HUES64 (cell line): ENCODE data around the gene LMAN2.
A peak's percentile ranks its signal among the peaks of the same experiment; 100 is the strongest.

ENCODE experiments used
- H3K27ac ChIP-seq: 2 replicates; pipeline ENCODE4 v1.7.0; 2013; ENCODE audit warnings: low read depth, low read length, inconsistent platforms
- H3K27me3 ChIP-seq: 2 replicates; pipeline ENCODE4 v1.6.1; 2013; ENCODE audit warnings: mild to moderate bottlenecking, low read length; ENCODE audit not compliant: insufficient read depth
- H3K36me3 ChIP-seq: 2 replicates; pipeline ENCODE4 v1.6.1; 2013; ENCODE audit warnings: mild to moderate bottlenecking, low read length; ENCODE audit not compliant: insufficient read depth
- H3K4me1 ChIP-seq: 2 replicates; pipeline ENCODE4 v1.6.1; 2013; ENCODE audit warnings: mild to moderate bottlenecking, low read length, moderate library complexity; ENCODE audit not compliant: insufficient read depth
- H3K4me3 ChIP-seq: 2 replicates; pipeline ENCODE4 v1.5.1; 2013; ENCODE audit warnings: mild to moderate bottlenecking, low read length, moderate library complexity
- H3K9ac ChIP-seq: 2 replicates; pipeline ENCODE4 v1.6.1; 2013; ENCODE audit warnings: mild to moderate bottlenecking, low read depth, low read length
- H3K9me3 ChIP-seq: 2 replicates; pipeline ENCODE4 v1.6.1; 2013; ENCODE audit warnings: low read depth, low read length; ENCODE audit not compliant: insufficient read depth
- WGBS: fragments of 150-250, 120-280 bp; methylation state at CpG from one replicate; pipeline ENCODE4 v1.1.7; 2013; ENCODE audit warnings: missing lambda C conversion rate; 5-methylcytosine and 5-hydroxymethylcytosine counted together

LMAN2 gene

DNA sequence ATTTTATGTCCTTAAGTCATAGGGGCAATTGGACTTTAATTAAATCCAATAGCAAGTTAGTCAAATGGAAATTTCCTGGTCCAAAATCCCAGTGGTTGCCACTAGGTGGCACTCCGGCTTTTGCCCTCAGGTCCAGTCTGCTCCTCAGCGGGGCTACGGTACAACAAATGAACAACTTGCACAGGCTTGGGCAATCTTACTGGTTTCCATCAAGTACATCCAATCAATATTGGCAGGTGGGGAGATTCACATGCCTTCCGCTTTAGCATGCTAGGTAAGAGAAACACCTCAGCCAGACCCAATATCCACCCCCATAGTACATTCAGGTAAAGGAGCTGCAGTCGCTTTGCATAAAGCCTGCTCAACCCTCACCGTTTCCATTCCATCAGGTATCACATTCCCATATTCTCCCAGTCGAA lies 33.5 kb downstream of the LMAN2 start:
- Histone ChIP-seq H3K4me1 (no peaks in the 10 kb centered on the region; the same call in 1 of the 2 replicates), H3K27ac (no peak overlapping the region), H3K9ac (no peak overlapping the region), H3K36me3 (no peaks in the 10 kb centered on the region), H3K27me3 (no peaks in the 10 kb centered on the region), H3K4me3 (no peak overlapping the region), H3K9me3 (no peaks in the 10 kb centered on the region)
- WGBS = 33% methylated on average over 7 of the region's 7 CpGs

DNA sequence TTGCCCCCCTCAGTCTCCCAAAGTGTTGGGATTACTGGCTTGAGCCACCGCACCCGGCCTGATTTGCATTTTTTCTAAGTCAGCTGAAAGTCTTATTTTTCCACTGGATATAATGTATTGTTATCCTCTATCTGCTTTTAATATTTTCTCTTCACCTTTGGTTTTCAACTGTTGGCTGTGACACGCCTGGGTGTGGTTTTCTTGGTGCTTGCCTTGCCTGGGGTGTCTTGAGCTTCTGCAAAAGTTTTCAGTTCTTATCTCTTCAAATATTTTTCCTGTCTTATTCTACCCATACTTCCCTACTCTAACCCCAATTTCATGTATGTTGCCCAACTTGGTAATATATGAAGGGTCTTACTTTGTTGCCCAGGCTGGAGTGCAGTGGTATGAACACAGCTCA lies 35.5 kb downstream of the LMAN2 start:
- no peaks in the 10 kb centered on the region for H3K36me3 ChIP-seq
- H3K9me3 ChIP-seq = no peaks in the 10 kb centered on the region
- H3K27ac ChIP-seq = no peak overlapping the region
- H3K4me1 ChIP-seq = no peaks in the 10 kb centered on the region; the same call in 1 of the 2 replicates
- peaks cover under 1% of the 10 kb centered on the region; the same call in 1 of the 2 replicates for H3K27me3 ChIP-seq
- H3K4me3 ChIP-seq = no peak overlapping the region
- 100% methylated on average over 3 of the region's 3 CpGs for WGBS
- no peak overlapping the region for H3K9ac ChIP-seq

DNA sequence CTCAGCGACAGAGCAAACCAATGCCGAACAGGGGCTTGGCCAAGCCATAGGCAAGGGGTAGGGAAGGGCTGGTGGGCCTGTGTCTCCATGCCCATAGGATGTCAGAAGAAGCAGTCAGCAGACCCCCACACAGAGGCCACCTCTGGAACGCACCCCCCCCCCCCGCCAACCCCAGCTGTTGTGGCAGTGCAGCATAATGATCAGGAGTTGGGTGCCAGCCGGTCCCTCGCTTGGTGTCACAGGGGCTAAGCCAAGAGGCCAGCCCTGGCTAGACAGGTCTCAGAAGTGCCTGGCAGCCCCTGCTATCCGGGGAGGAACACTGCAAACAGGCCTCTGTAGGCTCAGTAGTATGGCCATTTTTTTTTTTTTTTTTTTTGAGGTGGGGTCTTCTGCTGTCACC lies 36.1 kb downstream of the LMAN2 start:
- no peaks in the 10 kb centered on the region for H3K9me3 ChIP-seq
- H3K4me3 ChIP-seq = no peak overlapping the region
- WGBS = 89% methylated on average over 7 of the region's 7 CpGs
- no peaks in the 10 kb centered on the region; the same call in 1 of the 2 replicates for H3K4me1 ChIP-seq
- H3K27ac ChIP-seq = no peak overlapping the region
- no peak overlapping the region for H3K9ac ChIP-seq
- peaks cover 5% of the 10 kb centered on the region; the same call in 1 of the 2 replicates for H3K27me3 ChIP-seq
- no peaks in the 10 kb centered on the region for H3K36me3 ChIP-seq

DNA sequence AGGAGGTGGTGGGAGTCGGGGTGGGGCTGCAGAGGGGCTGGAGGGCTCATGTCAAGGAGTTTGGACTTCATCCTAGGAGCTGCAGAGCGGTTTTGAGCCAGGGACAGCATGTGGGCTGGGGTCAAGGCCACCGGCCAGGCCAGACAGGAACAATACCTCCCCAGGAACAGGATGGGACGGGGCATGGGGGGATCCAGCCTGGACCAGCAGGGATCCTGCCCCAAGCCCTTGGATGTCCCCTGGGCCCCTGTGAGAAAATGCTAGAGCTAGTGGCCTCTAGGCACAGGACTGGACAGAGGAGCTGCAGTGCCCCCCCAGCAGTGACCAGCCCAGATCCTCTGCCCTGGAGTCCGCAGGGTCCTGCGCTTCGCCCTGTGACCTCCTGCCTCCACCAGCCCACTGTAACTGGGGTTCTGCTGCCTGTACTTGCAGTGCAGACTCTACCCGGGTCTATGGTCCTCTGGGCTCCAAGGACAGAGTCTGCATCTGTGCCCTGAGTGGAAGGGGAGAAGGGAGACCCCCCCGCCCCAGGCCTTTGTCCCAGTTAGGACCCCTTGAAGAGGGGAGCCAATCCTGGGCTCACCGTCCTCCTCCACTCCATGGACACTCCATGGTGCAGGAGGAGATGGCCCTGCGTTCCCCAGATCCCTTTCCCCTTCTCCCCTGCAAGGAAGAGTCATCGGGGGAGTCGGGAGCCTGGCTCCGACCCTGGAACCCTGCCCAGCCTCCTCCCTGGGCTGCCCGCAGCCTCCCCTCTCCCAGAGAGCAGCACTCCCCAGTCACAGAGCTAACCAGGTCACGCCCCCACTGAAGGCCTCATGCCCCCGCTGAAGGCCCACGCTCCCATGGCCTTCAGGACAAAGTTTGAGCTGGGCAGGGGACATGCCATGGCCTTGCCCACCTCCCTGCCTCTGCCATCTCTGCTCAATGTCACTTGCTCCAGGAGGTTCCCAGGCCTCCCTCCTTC lies 36.8 kb downstream of the LMAN2 start:
- H3K4me1 ChIP-seq = no peaks in the 10 kb centered on the region; the same call in 1 of the 2 replicates
- H3K27me3 ChIP-seq = peaks cover 5% of the 10 kb centered on the region; the same call in 1 of the 2 replicates
- H3K9me3 ChIP-seq = no peaks in the 10 kb centered on the region
- no peak overlapping the region for H3K4me3 ChIP-seq
- H3K27ac ChIP-seq = no peak overlapping the region
- no peak overlapping the region for H3K9ac ChIP-seq
- H3K36me3 ChIP-seq = no peaks in the 10 kb centered on the region
- WGBS = 93% methylated on average over 18 of the region's 18 CpGs

DNA sequence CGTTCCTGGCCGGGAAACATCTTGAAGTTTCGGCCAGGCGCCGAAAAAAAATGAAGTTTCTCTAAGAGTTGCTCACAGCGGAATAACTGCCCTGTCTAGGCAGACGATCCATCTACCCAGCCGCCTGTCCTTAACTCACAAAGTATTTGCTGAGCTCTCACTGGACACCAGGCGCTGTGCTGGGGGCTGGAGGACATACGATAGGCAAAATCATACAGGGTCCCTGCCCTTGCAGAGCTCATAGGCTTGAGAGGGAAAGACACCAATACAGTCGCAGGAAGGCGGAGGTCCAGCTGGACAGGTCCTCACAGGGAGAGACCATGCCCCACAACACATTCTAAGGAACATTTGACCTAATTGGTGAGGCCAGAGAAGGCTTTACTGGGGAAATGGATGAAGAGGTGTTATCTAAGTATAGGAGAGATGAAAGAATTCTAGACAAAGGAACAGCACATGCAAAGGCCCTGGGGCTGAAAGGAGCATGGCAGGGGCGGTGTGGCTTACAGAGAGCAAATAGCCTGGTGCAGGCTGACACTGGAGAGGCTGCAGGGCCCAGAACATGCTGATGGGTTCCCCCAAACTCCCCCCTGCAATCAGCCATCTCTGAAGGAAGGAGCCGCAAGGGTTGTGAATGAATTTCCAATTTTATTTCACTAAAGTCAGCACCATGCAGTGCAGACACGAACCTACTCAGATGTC lies 37.8 kb downstream of the LMAN2 start:
- H3K27me3 ChIP-seq = peaks cover 5% of the 10 kb centered on the region; the same call in 1 of the 2 replicates
- H3K9me3 ChIP-seq = no peaks in the 10 kb centered on the region
- H3K4me1 ChIP-seq = no peaks in the 10 kb centered on the region; the same call in 1 of the 2 replicates
- 92% methylated on average over 15 of the region's 15 CpGs for WGBS
- no peak overlapping the region for H3K27ac ChIP-seq
- H3K9ac ChIP-seq = no peak overlapping the region
- H3K4me3 ChIP-seq = no peak overlapping the region
- no peaks in the 10 kb centered on the region for H3K36me3 ChIP-seq

DNA sequence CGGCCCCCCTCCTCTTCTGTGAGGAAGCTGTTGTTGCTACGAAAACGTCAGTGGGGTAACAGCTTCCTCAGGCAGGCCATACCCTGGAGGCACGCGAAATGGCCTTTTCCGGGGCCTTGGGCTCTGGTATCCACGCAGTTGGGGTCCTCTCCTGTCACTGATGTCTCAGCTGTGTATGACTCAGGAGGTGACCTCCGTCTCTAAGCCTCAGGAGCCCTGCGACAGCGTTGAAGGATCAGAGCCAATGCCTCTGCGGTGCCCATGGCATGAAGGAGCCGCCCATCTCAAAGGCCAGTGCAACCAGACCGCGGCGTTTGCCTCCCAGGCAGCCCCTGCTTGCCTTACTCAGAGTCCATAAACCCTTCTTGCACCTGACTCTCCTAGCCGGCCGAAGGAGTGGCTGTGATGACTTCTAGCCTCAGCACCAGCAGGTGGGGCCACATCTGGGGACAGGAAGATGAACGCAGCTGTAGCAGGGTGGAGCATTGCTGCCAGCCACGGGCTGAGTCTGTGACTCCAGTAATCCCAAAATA lies 38.8 kb downstream of the LMAN2 start:
- no peaks in the 10 kb centered on the region for H3K9me3 ChIP-seq
- H3K4me3 ChIP-seq = peak overlapping the region; percentile 61
- H3K9ac ChIP-seq = peak overlapping the region; percentile 65
- peak overlapping the region; percentile 64 for H3K27ac ChIP-seq
- H3K4me1 ChIP-seq = no peaks in the 10 kb centered on the region; the same call in 1 of the 2 replicates
- no peaks in the 10 kb centered on the region for H3K36me3 ChIP-seq
- WGBS = 4% methylated on average over 19 of the region's 19 CpGs
- peaks cover 5% of the 10 kb centered on the region; the same call in 1 of the 2 replicates for H3K27me3 ChIP-seq

DNA sequence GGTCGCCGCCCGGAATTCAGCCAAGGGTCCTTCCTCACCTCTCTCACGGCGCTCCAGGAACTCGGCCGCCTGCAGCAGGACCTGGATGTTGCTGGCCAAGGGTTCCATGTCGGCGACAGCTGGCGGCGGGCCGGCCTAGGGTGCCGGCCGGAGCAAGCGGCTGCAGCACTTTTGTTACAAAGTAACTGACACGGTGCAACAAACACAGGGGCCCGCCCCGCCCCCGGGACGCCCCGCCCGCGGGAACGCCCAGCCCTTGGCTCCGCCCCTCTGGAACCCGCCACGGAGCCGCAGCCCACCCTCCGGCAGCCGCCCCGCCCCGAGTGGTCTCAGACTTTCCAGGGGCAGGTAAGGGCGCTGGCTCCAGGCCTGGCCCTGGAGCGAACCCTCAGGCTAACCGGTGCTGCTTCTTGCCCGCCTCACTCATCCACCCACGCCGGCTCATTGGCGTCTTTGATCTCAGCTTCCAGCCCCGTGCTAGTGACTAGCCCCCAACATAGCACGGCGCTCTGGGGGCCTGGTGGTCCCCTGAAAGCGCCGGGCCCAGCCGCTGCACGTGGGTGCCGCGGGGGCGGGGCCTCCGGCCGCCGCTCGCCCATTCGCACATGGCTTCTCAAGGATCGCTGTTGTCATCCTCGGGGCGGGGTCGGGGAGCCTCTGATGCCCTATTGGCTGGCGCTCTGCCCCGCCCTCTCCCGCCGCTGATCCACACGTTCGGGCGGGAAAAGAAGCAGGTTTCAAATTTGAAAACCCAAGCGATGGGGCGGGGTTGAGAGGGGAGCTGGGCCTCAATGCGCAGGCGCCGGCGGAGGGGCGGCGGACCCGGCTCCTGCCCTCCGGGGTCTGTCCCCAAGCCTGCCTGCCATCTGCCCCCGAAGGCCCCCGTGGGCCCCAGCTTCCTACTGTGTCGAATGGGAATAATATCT lies 39.5 kb downstream of the LMAN2 start, which contains the start of gene MXD3:
MXD3 (minus strand) TSS at position 176 of the 926 bp plus-strand sequence; CDS start at position 108, 68 bp downstream.
- H3K4me3 ChIP-seq = peak within 1 kb of the TSS; percentile 61
- peak within 1 kb of the TSS; percentile 90 for H3K9ac ChIP-seq
- H3K4me1 ChIP-seq = no peaks in the 10 kb centered on the region; the same call in 1 of the 2 replicates
- H3K27ac ChIP-seq = peak within 1 kb of the TSS; percentile 97
- H3K9me3 ChIP-seq = no peaks in the 10 kb centered on the region
- peaks cover 5% of the 10 kb centered on the region; the same call in 1 of the 2 replicates for H3K27me3 ChIP-seq
- H3K36me3 ChIP-seq = peaks cover 2% of the 10 kb centered on the region
- WGBS = under 1% methylated on average over 78 of the region's 78 CpGs

DNA sequence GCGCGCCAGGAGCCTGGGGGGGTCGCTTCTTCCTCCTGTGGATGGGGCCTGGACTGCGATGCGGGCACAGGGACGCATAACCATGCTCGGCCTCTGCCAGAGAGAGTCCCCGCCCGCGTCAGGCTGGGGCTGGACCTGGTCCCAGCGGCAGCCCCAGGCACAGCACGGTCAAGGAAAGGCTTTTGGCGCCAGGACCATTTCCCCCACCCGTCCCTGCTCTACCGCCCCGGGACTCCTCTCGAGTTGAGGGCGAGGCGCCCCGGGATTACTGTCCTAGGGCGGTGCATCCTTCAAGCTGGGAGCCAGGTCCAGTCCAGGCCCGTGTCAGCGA lies 40.1 kb downstream of the LMAN2 start:
- peaks cover 5% of the 10 kb centered on the region; the same call in 1 of the 2 replicates for H3K27me3 ChIP-seq
- H3K27ac ChIP-seq = peak overlapping the region; percentile 97; the same call in 1 of the 2 replicates
- peak overlapping the region; percentile 90 for H3K9ac ChIP-seq
- peaks cover 8% of the 10 kb centered on the region for H3K36me3 ChIP-seq
- 1% methylated on average over 23 of the region's 23 CpGs for WGBS
- H3K4me1 ChIP-seq = no peaks in the 10 kb centered on the region; the same call in 1 of the 2 replicates
- H3K4me3 ChIP-seq = peak overlapping the region; percentile 61
- H3K9me3 ChIP-seq = no peaks in the 10 kb centered on the region

DNA sequence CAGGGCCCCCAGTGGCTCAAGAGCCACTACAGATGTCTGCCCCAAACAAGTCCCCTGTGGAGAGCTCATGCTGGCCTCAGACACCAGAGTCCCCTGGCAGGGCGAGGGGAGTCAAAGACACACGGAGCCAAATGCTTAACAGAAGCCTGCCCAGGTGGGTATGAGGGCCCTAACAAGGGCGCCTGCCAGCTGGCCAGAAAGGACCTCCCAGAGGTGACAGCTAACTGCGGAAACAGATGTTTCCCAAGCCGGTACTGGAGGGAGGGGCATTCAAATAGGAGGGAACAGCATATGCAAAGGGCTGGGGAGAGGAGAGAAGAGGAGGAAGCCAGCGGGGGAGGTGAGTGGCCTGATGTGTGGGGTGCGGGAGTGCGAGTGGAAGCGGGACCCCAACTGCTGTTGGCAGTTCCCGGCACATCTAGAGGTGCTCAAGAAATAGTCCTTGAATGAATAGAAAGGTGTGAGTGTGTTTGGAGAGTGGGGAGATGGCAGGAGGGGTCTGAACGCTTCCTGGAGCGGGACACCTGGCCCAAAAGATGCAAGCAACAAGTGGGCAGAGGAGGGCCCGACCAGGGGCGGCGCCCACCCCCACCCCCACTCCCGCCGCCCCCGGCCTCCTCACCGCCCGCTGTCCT lies 40.6 kb downstream of the LMAN2 start:
- Histone ChIP-seq H3K27me3 (peaks cover 5% of the 10 kb centered on the region; the same call in 1 of the 2 replicates), H3K4me1 (no peaks in the 10 kb centered on the region; the same call in 1 of the 2 replicates), H3K9me3 (no peaks in the 10 kb centered on the region), H3K27ac (no peak overlapping the region; the same call in 1 of the 2 replicates), H3K36me3 (peaks cover 13% of the 10 kb centered on the region), H3K9ac (no peak overlapping the region), H3K4me3 (peak overlapping the region; percentile 61)
- 16% methylated on average over 13 of the region's 20 CpGs for WGBS
